GM19467 (cell line): ENCODE results near the gene FUT6.
"Not testable (repeated sequence)": the region's sequence is repeated elsewhere in the genome, so short reads cannot be mapped to it uniquely, and the experiment has no call there.

Source experiments
- ATAC-seq: cut with Tn5 transposase; IDR thresholded peaks from one replicate; pipeline ENCODE4 v1.9.1; 2021; ENCODE audit warnings: mild to moderate bottlenecking, moderate library complexity; ENCODE audit not compliant: unreplicated experiment

Gene FUT6

GRCh38 chr19:5857203-5858081, 17.9 kb upstream of the FUT6 start:
- no peak for ATAC-seq

- not testable (repeated sequence) for ATAC-seq
These were observed 15.6 kb upstream of the FUT6 start for GRCh38 chr19:5855151-5855550.

GRCh38 chr19:5854121-5854520, 14.6 kb upstream of the FUT6 start:
- ATAC-seq = not testable (repeated sequence)

- no peak for ATAC-seq
These were observed 11.8 kb upstream of the FUT6 start, which contains the start of gene FUT3 for GRCh38 chr19:5851302-5851701. Gene FUT3, minus strand, starts transcription at chr19:5851449.

GRCh38 chr19:5850743-5851293, 11.3 kb upstream of the FUT6 start:
- ATAC-seq = no peak

- ATAC-seq = no peak
These were observed 10.7 kb upstream of the FUT6 start for GRCh38 chr19:5850189-5850588.

- not testable (repeated sequence) for ATAC-seq
These were observed 9.1 kb upstream of the FUT6 start for GRCh38 chr19:5848621-5849020.

- ATAC-seq = not testable (repeated sequence)
These were observed 8.3 kb upstream of the FUT6 start for GRCh38 chr19:5847846-5848245.

GRCh38 chr19:5844456-5845433, 5.2 kb upstream of the FUT6 start:
- ATAC-seq = no peak

GRCh38 chr19:5843295-5843927, 3.9 kb upstream of the FUT6 start:
- no peak for ATAC-seq

- not testable (repeated sequence) for ATAC-seq
These were observed 2.2 kb upstream of the FUT6 start for GRCh38 chr19:5841735-5842111.

GRCh38 chr19:5838353-5839064, 993 bp downstream of the FUT6 start:
- no peak for ATAC-seq

- ATAC-seq = no peak
These were observed 1.6 kb downstream of the FUT6 start for GRCh38 chr19:5837761-5838352.

GRCh38 chr19:5832527-5833216, 6.8 kb downstream of the FUT6 start:
- no peak for ATAC-seq

- ATAC-seq = no peak
These were observed 7.4 kb downstream of the FUT6 start for GRCh38 chr19:5832061-5832460.

- ATAC-seq = no peak
These were observed 8.3 kb downstream of the FUT6 start for GRCh38 chr19:5831159-5831558.

- no peak for ATAC-seq
These were observed 9.8 kb downstream of the FUT6 start for GRCh38 chr19:5829567-5830310.
